Aorta (tissue), 5 donors: ENCODE data around the gene CDYL. TPM values are rescaled to one million over a fixed set of nuclear protein-coding genes. Genes with fewer than 3 reads are reported as not detected.

Experiments used
- ATAC-seq: fragments of 200-7000 bp; cut with Tn5 transposase; one replicate; pipeline ENCODE4 v1.9.1; 2022; ENCODE audit warnings: moderate library complexity; ENCODE audit not compliant: low FRiP score
- DNase-seq, 2 donors: peaks; one replicate each; pipeline ENCODE4 v3.0.0-alpha.2; 2020
- H3K27ac ChIP-seq, 2 donors: one replicate each; pipeline ENCODE4 v1.5.1; 2013; ENCODE audit warnings: low read length in 2 of 2, mild to moderate bottlenecking in 2 of 2, moderate library complexity in 2 of 2, control low read depth in 1 of 2, inconsistent platforms in 1 of 2, low read depth in 1 of 2
- H3K27me3 ChIP-seq, 2 donors: one replicate each; pipeline ENCODE4 v1.6.1; 2013; ENCODE audit warnings: control low read depth in 1 of 2, low read length in 1 of 2, mild to moderate bottlenecking in 1 of 2, moderate library complexity in 1 of 2; ENCODE audit not compliant: insufficient read depth in 2 of 2, control insufficient read depth in 1 of 2
- H3K36me3 ChIP-seq, 2 donors: one replicate each; pipeline ENCODE4 v1.6.1; 2013; ENCODE audit warnings: control low read depth in 1 of 2, low read length in 1 of 2, mild to moderate bottlenecking in 1 of 2; ENCODE audit not compliant: insufficient read depth in 2 of 2, control insufficient read depth in 1 of 2
- H3K4me1 ChIP-seq, 2 donors: one replicate each; pipeline ENCODE4 v1.6.1; 2013; ENCODE audit warnings: low read length in 2 of 2, control low read depth in 1 of 2, mild to moderate bottlenecking in 1 of 2, moderate library complexity in 1 of 2; ENCODE audit not compliant: insufficient read depth in 2 of 2, control insufficient read depth in 1 of 2
- H3K4me3 ChIP-seq, 2 donors: one replicate each; pipeline ENCODE4 v1.5.1; 2013; ENCODE audit warnings: low read length in 2 of 2, control low read depth in 1 of 2, mild to moderate bottlenecking in 1 of 2
- H3K9me3 ChIP-seq: one replicate; pipeline ENCODE4 v1.6.1; 2013; ENCODE audit warnings: mild to moderate bottlenecking, low read length; ENCODE audit not compliant: control insufficient read depth
- WGBS, 2 donors: extraction: QIAGEN DNeasy Blood & Tissue Kit; methylation state at CpG; one replicate each; pipeline ENCODE4 v1.1.7; 2013; 5-methylcytosine and 5-hydroxymethylcytosine counted together
- intact Hi-C, 2 donors: fragments of 100-400 bp; cut with DNase I; formaldehyde crosslinking; loops; one replicate each; pipeline versions ENCODE4 v1.14.2 to v1.15.0; 2022
- polyA plus RNA-seq, 2 donors: library from polyadenylated mRNA; stranded (reverse); fragments of 200-250 nt; gene quantifications; one replicate each; pipeline ENCODE4 v1.2.3, GENCODE V29; 2013
- total RNA-seq, 2 donors: library from RNA; stranded (reverse); fragmentation: NEBNext Ultra II Directional; extraction: Animal tissue kit (Norgen Biotek cat#: 25700); gene quantifications; one replicate each; pipeline ENCODE4 v1.2.1, GENCODE V29; 2021
- donor health status: healthy with polysubstance abuse.
- donor health status: Bipolar disorder and iron deficiency.
- donor health status: DM: no; HTN: no; CAD: no.
- donor health status: DM: no; HTN: no; CAD: no.
- donor health status: DM: yes; HTN: yes; CAD: no.

Gene CDYL
- total and polyA plus RNA-seq, 4 donors = 9.6 to 44.2 (median 26.4) TPM

- Histone ChIP-seq H3K27ac (no peak overlapping the region), H3K4me1 (no peaks in the 10 kb centered on the region), H3K4me3 (no peak overlapping the region), H3K36me3 (peaks cover 0 to 2% of the 10 kb centered on the region in 2 donors), H3K9me3 (no peaks in the 10 kb centered on the region), H3K27me3 (no peaks in the 10 kb centered on the region)
- ATAC-seq (no peak), DNase-seq (no peak)
- 84 to 86% methylated on average over 3 of the region's 3 CpGs for WGBS, 2 donors
- intact Hi-C loops = no loop called here
Measured at GRCh38 chr6:4905826-4906225, 129.6 kb downstream of the CDYL start.

GRCh38 chr6:4906293-4907276, 130.4 kb downstream of the CDYL start:
- Histone ChIP-seq H3K4me3 (peak overlapping the region in 1 of 2 donors; percentile 10), H3K27me3 (no peaks in the 10 kb centered on the region), H3K9me3 (no peaks in the 10 kb centered on the region), H3K36me3 (peaks cover 0 to 2% of the 10 kb centered on the region in 2 donors), H3K27ac (no peak overlapping the region), H3K4me1 (no peaks in the 10 kb centered on the region)
- no peak for DNase-seq
- intact Hi-C loops = no loop called here
- WGBS, 2 donors = 26 to 28% methylated on average over 11 of the region's 11 CpGs
- no peak for ATAC-seq

- DNase-seq = no peak
- peaks cover 0 to under 1% of the 10 kb centered on the region in 2 donors for H3K4me1 ChIP-seq
- WGBS, 2 donors = 86 to 93% methylated on average over 6 of the region's 6 CpGs
- intact Hi-C loops = no loop called here
- no peak overlapping the region for H3K4me3 ChIP-seq
- H3K27me3 ChIP-seq = no peaks in the 10 kb centered on the region
- H3K27ac ChIP-seq = no peak overlapping the region
- H3K36me3 ChIP-seq = peaks cover 0 to 2% of the 10 kb centered on the region in 2 donors
- no peaks in the 10 kb centered on the region for H3K9me3 ChIP-seq
- ATAC-seq = no peak
Measured at GRCh38 chr6:4907602-4908001, 131.4 kb downstream of the CDYL start.

DNA sequence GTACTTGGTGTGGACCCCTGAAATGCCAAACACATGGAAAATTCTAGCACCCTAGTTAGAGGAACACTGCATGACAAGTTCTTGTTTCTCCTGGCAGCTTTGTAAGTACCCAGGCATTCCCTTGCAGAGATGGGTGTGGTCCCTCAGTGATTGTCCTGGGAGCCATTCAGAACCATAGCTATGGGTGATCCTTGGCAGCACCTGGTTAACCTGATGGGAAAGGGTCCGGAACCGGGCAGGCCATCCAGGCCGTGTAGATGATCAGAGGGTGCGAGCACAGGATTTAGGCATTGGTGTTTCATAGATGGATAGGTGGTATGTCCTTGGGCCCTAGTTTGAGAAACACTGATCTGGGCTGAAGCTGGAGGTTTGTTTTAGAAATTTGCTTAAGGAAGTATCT, 131.9 kb downstream of the CDYL start:
- H3K36me3 ChIP-seq = peaks cover 0 to under 1% of the 10 kb centered on the region in 2 donors
- 94 to 97% methylated on average over 4 of the region's 4 CpGs for WGBS, 2 donors
- intact Hi-C loops = no loop called here
- peaks cover 0 to 4% of the 10 kb centered on the region in 2 donors for H3K4me1 ChIP-seq
- DNase-seq = no peak
- H3K27me3 ChIP-seq = no peaks in the 10 kb centered on the region
- H3K9me3 ChIP-seq = no peaks in the 10 kb centered on the region
- H3K4me3 ChIP-seq = no peak overlapping the region
- no peak overlapping the region for H3K27ac ChIP-seq
- ATAC-seq = no peak

DNA sequence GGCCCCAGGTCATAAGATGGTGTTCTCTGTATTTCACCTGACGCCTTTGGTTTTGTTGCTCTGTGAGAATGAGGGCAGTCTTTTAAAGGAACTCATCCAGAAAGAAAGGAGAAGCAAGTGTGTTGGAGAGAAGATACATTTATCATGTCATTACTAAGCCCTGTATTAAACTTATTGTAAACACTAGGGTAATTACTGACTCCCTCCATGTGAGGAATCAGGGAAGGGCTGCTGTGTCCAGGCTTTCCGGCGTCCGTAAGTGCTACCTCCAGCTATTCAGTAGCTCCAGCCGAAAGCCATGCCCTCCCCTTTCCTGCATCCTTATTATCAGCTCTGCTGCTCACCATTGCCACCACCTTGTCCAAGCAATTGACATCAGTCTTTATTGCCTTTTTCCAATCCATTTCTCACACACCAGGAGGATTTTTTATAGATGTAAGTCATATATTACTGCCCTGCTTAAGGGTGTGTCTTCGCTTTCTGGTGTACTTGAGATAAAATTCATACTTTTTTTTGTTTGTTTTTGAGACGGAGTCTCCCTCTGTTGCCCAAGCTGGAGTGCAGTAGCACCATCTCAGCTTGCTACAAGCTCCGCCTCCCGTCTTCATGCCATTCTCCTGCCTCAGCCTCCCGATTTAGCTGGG, 133.0 kb downstream of the CDYL start:
- Histone ChIP-seq H3K4me3 (no peak overlapping the region), H3K36me3 (no peaks in the 10 kb centered on the region)
- WGBS, 2 donors = 82 to 88% methylated on average over 10 of the region's 10 CpGs

DNA sequence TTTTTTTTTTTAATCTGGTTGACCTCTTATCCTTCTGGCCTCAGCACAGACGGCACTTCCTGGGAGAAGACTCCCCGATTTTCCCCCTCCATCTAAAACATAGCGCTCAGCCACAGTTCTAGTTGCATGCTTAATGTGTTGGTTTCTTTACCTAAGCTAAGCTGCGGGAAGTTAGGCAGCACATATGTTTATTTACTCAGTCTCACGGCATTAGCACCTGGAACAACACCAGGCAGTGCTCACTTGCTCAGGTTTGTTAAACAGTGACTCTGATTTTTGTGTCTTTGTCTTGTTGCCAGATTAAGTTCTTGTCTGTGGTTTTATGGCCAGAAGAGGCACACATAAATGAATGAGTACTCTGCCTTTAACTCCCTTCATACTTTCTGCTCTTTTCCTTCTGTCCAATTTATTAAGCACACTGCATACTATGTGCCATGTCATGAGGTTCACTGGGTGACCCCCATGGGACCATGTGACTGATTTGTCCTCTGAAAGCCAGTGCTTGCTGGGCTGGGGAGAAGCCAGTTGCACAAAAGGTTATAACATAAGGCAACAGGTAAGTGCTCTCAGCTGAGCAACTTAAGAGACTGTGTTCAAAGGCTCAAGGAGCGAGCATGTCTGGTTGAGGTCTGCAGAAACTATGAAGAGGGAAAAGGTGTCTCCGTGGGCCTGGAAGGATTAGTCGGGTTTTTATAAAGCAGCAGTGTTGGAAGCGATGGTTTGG, 134.0 kb downstream of the CDYL start:
- peaks cover 2 to 19% of the 10 kb centered on the region in 2 donors for H3K4me1 ChIP-seq

More for the DNA sequence above, 133.0 kb downstream of the CDYL start:
- intact Hi-C loops = no loop called here
- no peak overlapping the region for H3K27ac ChIP-seq
- no peaks in the 10 kb centered on the region for H3K27me3 ChIP-seq
- ATAC-seq (no peak), DNase-seq (no peak)
- H3K4me1 ChIP-seq = peaks cover 0 to 13% of the 10 kb centered on the region in 2 donors
- no peaks in the 10 kb centered on the region for H3K9me3 ChIP-seq

DNA sequence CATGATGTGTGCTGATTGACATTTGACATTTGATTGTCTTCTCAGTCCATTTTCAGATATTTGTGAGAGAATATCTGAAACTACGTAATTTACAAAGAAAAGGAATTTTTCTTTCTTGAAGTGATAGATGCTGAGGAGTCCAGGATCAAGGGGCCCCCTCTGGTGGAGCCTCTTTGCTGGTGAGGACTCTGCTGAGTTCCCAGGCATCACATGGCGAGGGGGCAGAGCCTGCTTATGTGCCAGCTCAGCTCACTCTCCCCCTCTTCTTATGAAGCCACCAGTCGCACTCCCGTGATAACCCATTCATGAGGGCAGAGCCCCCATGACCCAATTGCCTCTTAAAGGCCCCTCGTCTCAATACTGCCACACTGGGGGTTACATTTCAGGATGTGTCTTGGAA, 136.4 kb downstream of the CDYL start:
- WGBS, 2 donors = 79 to 85% methylated on average over 5 of the region's 5 CpGs
- no peaks in the 10 kb centered on the region for H3K27me3 ChIP-seq
- no peaks in the 10 kb centered on the region for H3K9me3 ChIP-seq
- DNase-seq = no peak
- intact Hi-C loops = no loop called here
- no peak overlapping the region for H3K4me3 ChIP-seq
- H3K36me3 ChIP-seq = no peaks in the 10 kb centered on the region
- H3K4me1 ChIP-seq = peaks cover 2 to 23% of the 10 kb centered on the region in 2 donors
- ATAC-seq = no peak
- H3K27ac ChIP-seq = no peak overlapping the region

More for the DNA sequence above, 134.0 kb downstream of the CDYL start:
- DNase-seq (no peak), ATAC-seq (no peak)
- no peaks in the 10 kb centered on the region for H3K36me3 ChIP-seq
- no peak overlapping the region for H3K4me3 ChIP-seq
- WGBS, 2 donors = 95 to 96% methylated on average over 9 of the region's 9 CpGs
- no peaks in the 10 kb centered on the region for H3K27me3 ChIP-seq
- intact Hi-C loops = no loop called here
- H3K9me3 ChIP-seq = no peaks in the 10 kb centered on the region
- no peak overlapping the region for H3K27ac ChIP-seq

GRCh38 chr6:4913705-4914419, 137.7 kb downstream of the CDYL start:
- Histone ChIP-seq H3K4me1 (peaks cover 2 to 23% of the 10 kb centered on the region in 2 donors), H3K36me3 (no peaks in the 10 kb centered on the region), H3K9me3 (no peaks in the 10 kb centered on the region), H3K27me3 (no peaks in the 10 kb centered on the region), H3K27ac (no peak overlapping the region), H3K4me3 (no peak overlapping the region)
- DNase-seq (no peak), ATAC-seq (no peak)
- 39 to 44% methylated on average over 10 of the region's 10 CpGs for WGBS, 2 donors
- intact Hi-C loops = no loop called here
